ENCODE measurements around the gene ETS1.

Gene ETS1

GRCh38 chr11:128624269-128625175 lies 37.2 kb upstream of the ETS1 start:
- H3K27ac ChIP-seq = no peak overlapping the region
- no peak for DNase-seq (ENCODE audit: low spot score)
- H3K4me3 ChIP-seq = no peak overlapping the region
- TF ChIP-seq, protein P1, sequence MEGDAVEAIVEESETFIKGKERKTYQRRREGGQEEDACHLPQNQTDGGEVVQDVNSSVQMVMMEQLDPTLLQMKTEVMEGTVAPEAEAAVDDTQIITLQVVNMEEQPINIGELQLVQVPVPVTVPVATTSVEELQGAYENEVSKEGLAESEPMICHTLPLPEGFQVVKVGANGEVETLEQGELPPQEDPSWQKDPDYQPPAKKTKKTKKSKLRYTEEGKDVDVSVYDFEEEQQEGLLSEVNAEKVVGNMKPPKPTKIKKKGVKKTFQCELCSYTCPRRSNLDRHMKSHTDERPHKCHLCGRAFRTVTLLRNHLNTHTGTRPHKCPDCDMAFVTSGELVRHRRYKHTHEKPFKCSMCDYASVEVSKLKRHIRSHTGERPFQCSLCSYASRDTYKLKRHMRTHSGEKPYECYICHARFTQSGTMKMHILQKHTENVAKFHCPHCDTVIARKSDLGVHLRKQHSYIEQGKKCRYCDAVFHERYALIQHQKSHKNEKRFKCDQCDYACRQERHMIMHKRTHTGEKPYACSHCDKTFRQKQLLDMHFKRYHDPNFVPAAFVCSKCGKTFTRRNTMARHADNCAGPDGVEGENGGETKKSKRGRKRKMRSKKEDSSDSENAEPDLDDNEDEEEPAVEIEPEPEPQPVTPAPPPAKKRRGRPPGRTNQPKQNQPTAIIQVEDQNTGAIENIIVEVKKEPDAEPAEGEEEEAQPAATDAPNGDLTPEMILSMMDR (IDR thresholded peaks at IDR 0.05) = no peak

DNA sequence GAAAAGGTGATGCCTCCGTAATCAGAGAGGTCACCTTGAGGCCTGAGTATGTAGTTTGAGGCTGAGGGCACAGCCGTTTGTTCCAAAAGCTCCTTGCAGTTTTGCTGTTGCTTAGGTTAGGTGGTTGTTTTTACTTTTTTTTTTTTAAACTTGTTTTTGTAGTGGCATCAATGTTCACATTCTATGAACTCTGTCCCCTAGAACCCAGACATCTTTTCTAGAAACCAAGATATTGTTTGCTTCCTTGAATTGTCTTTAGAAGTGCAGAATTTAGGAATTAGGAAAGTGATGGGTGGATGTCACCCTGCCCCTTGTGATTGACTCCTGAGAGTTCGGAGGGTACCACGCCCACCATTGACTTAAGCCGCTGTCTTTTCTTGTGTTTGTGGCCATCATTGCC lies 35.7 kb upstream of the ETS1 start:
- H3K4me3 ChIP-seq = no peak overlapping the region
- DNase-seq (ENCODE audit: low spot score) = no peak
- TF ChIP-seq, protein P1 (IDR thresholded peaks at IDR 0.05) = no peak
- H3K27ac ChIP-seq = no peak overlapping the region

DNA sequence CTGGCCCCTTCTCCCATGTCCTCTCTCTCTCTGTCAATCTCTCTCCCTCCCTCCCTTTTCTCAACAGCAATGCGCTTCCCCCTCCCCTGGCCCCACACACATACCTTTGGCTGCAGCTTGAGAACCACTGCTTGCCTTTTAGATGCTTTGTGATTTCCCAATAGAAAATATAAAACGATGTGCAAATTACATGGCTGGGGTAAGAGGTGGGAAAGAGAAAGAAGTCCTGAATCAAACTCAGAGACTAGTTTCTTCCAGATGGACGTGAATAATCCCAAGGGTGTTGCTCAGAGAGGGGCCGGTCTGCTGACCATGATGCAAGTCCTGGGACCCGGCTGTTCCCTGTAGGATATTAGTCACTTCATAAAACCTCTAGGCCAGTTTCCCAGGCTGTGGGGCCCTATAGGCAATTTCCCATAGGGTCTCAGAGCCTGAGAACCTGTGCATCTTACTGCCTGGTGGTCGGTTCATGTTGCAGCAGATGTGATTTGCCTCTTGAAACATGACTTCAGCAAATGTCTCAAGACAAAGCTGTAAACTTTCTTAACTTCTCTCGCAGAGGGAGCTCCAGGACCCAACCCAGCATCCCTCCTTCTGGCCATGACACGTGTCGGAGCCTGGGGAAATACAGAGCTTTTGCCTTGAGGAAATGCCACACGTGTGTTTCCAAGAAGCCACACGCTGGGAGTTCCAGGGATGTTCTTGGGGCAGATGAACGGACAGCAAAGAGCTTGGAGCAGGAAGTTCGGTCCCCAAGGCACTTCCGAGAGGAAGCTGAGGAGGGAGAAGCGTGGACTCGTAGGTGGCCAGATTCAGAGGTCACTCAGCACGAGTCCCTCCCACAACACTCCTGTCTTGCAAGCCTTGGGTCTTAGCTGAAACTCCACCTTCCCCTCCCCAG lies 34.5 kb upstream of the ETS1 start:
- Histone ChIP-seq H3K27ac (no peak overlapping the region), H3K4me3 (no peak overlapping the region)
- DNase-seq (ENCODE audit: low spot score) = no peak
- TF ChIP-seq, protein P1 (IDR thresholded peaks at IDR 0.05) = no peak

- Histone ChIP-seq H3K27ac (no peak overlapping the region), H3K4me3 (no peak overlapping the region)
- TF ChIP-seq, protein P1 (IDR thresholded peaks at IDR 0.05) = no peak
- no peak for DNase-seq (ENCODE audit: low spot score)
Measured at GRCh38 chr11:128620309-128621100, 33.1 kb upstream of the ETS1 start.

DNA sequence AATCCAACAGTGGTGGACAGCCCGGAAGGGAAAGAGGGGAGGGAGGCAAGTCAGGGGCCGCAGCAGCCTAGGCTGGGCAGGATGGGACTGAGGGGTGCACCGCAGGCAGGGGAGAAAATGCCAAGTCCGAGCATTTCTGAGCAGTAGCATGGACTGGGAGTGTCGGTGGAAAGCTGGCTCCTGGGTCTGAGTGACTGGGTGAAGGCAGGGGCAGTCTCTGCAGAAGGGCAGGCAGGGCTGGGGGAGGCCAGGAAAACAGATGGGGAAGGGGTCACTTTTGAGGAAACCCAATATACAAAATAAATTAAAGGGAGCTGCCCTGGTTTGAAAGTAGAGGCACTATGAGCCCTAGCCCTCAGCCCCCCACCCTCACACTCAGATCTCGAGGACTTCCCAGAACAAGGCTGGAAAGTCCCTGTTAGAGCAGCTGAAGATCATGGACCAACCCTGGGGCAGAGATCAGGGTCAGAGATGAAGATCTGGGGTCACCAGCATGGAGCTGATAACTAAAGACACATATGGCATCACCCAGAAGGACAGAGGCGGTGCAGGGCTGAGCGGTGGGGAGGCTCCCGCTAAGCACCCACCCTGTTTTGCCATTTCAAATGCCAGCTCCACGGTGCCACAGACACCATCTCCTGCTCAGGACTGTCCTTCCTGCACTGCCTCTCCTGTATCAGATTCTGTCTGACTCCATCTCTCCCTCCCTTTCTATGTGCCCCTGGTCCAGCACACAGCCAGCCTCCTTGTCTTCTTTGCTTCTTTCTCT lies 32.4 kb upstream of the ETS1 start:
- Histone ChIP-seq H3K27ac (no peak overlapping the region), H3K4me3 (no peak overlapping the region)
- no peak for DNase-seq (ENCODE audit: low spot score)
- TF ChIP-seq, protein P1 (IDR thresholded peaks at IDR 0.05) = no peak

DNA sequence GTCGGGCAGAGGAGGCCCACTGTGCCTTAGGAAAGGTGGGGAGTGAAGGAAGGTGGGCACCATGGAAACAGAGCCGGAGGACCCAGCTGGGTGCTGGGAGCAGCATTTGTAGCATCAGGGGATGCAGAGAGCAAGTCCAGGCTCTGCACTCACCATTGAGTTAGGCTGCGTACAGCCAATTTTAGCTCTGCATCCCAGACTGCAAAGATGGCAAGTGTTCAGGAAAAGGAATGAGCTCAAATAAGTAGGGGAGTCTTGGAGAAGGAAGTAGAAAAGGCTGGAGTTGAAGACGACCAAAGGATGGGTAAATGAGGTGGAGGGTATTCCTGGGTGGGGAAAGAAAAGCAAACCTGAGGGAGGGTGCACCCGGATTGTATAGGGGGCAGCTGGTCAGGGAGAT lies 31.6 kb upstream of the ETS1 start:
- DNase-seq (ENCODE audit: low spot score) = no peak
- no peak overlapping the region for H3K27ac ChIP-seq
- H3K4me3 ChIP-seq = no peak overlapping the region
- TF ChIP-seq, protein P1 (IDR thresholded peaks at IDR 0.05) = no peak

Data from coronary artery (tissue), 2 donors.